DOHH2 (cell line): ENCODE results near the gene PCDHB14.

ENCODE experiments used
- H3F3A ChIP-seq: fragments of 200-600 bp; sonication (generic), shearing (Covaris generic); 2 replicates; pipeline ENCODE4 v1.6.0; 2016; ENCODE audit warnings: antibody characterized with exemption, mild to moderate bottlenecking; ENCODE audit not compliant: control insufficient read depth, insufficient read depth
- H3K27ac ChIP-seq: fragments of 200-600 bp; sonication (generic); 2 replicates; pipeline ENCODE4 v1.5.1; 2014; ENCODE audit warnings: low read depth, mild to moderate bottlenecking, low read length, moderate library complexity
- H3K27me3 ChIP-seq: fragments of 200-600 bp; sonication (generic); 2 replicates; pipeline ENCODE4 v1.6.1; 2014; ENCODE audit warnings: mild to moderate bottlenecking, low read length, mixed read lengths; ENCODE audit not compliant: control insufficient read depth
- H3K36me3 ChIP-seq: fragments of 200-600 bp; sonication (generic); 2 replicates; pipeline ENCODE4 v1.6.1; 2014; ENCODE audit warnings: mild to moderate bottlenecking, low read length, moderate library complexity, mixed read lengths; ENCODE audit not compliant: control insufficient read depth
- H3K4me1 ChIP-seq: fragments of 200-600 bp; sonication (generic); 2 replicates; pipeline ENCODE4 v1.6.1; 2014; ENCODE audit warnings: mild to moderate bottlenecking, low read length, mixed read lengths; ENCODE audit not compliant: control insufficient read depth
- H3K4me2 ChIP-seq: fragments of 200-600 bp; sonication (generic); 2 replicates; pipeline ENCODE4 v1.6.0; 2014; ENCODE audit warnings: mild to moderate bottlenecking, low read length, moderate library complexity
- H3K4me3 ChIP-seq: fragments of 200-600 bp; sonication (generic); 2 replicates; pipeline ENCODE4 v1.5.1; 2014; ENCODE audit warnings: mild to moderate bottlenecking, low read length, mixed read lengths
- H3K79me2 ChIP-seq: fragments of 200-600 bp; sonication (generic); 2 replicates; pipeline ENCODE4 v1.6.1; 2014; ENCODE audit warnings: mild to moderate bottlenecking, low read length, mixed read lengths; ENCODE audit not compliant: control insufficient read depth
- H3K9me2 ChIP-seq: fragments of 200-600 bp; sonication (generic); replicated peaks from 2 replicates; pipeline ENCODE4 v1.6.1; 2014; ENCODE audit warnings: mild to moderate bottlenecking, low read length, mixed read lengths; ENCODE audit not compliant: control insufficient read depth
- H3K9me3 ChIP-seq: fragments of 200-600 bp; sonication (generic); 2 replicates; pipeline ENCODE4 v1.6.1; 2014; ENCODE audit warnings: antibody characterized with exemption, low read length, mixed read lengths; ENCODE audit not compliant: control insufficient read depth, insufficient read depth
- H4K20me1 ChIP-seq: fragments of 200-600 bp; sonication (generic); 2 replicates; pipeline ENCODE4 v1.6.0; 2014; ENCODE audit warnings: low read depth, mild to moderate bottlenecking, antibody characterized with exemption, low read length, moderate library complexity; ENCODE audit not compliant: control insufficient read depth, insufficient read depth
- CTCF ChIP-seq: fragments of 200-600 bp; sonication (generic); IDR thresholded peaks from one replicate; pipeline ENCODE4 v1.5.1; 2014; ENCODE audit warnings: antibody characterized with exemption, mild to moderate bottlenecking, low read depth, low read length; ENCODE audit not compliant: poor library complexity, severe bottlenecking
- EZH2phosphoT487 ChIP-seq: fragments of 200-600 bp; sonication (generic); IDR thresholded peaks from 2 replicates; pipeline ENCODE4 v1.6.1; 2017; ENCODE audit warnings: borderline replicate concordance, mild to moderate bottlenecking, antibody characterized with exemption, low read length, moderate library complexity, mixed read lengths

PCDHB14 gene

GRCh38 chr5:141261238-141261546, 38.0 kb downstream of the PCDHB14 start:
- Histone ChIP-seq H3K27ac (no peak overlapping the region), H3K9me3 (peaks cover 36% of the 10 kb centered on the region), H3K27me3 (no peaks in the 10 kb centered on the region), H4K20me1 (no peaks in the 10 kb centered on the region), H3K36me3 (no peaks in the 10 kb centered on the region), H3K4me3 (no peak overlapping the region), H3K79me2 (no peaks in the 10 kb centered on the region), H3K9me2 (no peaks in the 10 kb centered on the region), H3K4me2 (no peak overlapping the region), H3F3A (no peaks in the 10 kb centered on the region), H3K4me1 (no peaks in the 10 kb centered on the region)
- no peak for TF ChIP-seq CTCF

GRCh38 chr5:141269195-141269594, 46.1 kb downstream of the PCDHB14 start:
- Histone ChIP-seq H3K79me2 (no peaks in the 10 kb centered on the region), H3K4me2 (no peak overlapping the region), H4K20me1 (no peaks in the 10 kb centered on the region), H3K4me3 (no peak overlapping the region), H3K27me3 (no peaks in the 10 kb centered on the region), H3F3A (no peaks in the 10 kb centered on the region), H3K36me3 (no peaks in the 10 kb centered on the region), H3K27ac (no peak overlapping the region), H3K9me3 (peaks cover 21% of the 10 kb centered on the region; the same call in 1 of the 2 replicates), H3K4me1 (no peaks in the 10 kb centered on the region), H3K9me2 (no peaks in the 10 kb centered on the region)
- TF ChIP-seq CTCF: no peak
- no peak for TF ChIP-seq EZH2phosphoT487

- Histone ChIP-seq H3K79me2 (no peaks in the 10 kb centered on the region), H3K4me2 (no peak overlapping the region), H4K20me1 (no peaks in the 10 kb centered on the region), H3K9me2 (no peaks in the 10 kb centered on the region), H3K9me3 (peaks cover 9% of the 10 kb centered on the region; the same call in 1 of the 2 replicates), H3F3A (no peaks in the 10 kb centered on the region), H3K27ac (no peak overlapping the region), H3K27me3 (no peaks in the 10 kb centered on the region), H3K36me3 (no peaks in the 10 kb centered on the region), H3K4me1 (no peaks in the 10 kb centered on the region), H3K4me3 (no peak overlapping the region)
- no peak for TF ChIP-seq EZH2phosphoT487
- TF ChIP-seq CTCF: peak; percentile 60
These were observed 49.8 kb downstream of the PCDHB14 start for GRCh38 chr5:141272906-141273305.
